Psoas muscle (tissue), 8 donors: ENCODE data around the gene EXD1. TPM values are rescaled to one million over a fixed set of nuclear protein-coding genes. Genes with fewer than 3 reads are reported as not detected.

Source experiments
- ATAC-seq, 4 donors: fragments of 200-7000 bp; cut with Tn5 transposase; one replicate each; pipeline ENCODE4 v1.9.1; 2020; ENCODE audit warnings: moderate library complexity in 3 of 4, mild to moderate bottlenecking in 2 of 4
- DNase-seq, 2 donors: peaks; one replicate each; pipeline ENCODE4 v3.0.0-alpha.2; 2020
- H3K27ac ChIP-seq: fragments of 200-600 bp; one replicate; pipeline ENCODE4 v1.8.0; 2022
- H3K27me3 ChIP-seq, 3 donors: fragments of 200-600 bp in 1 of 3; one replicate each; pipeline versions ENCODE4 v1.6.1 to v1.8.0; 2013 to 2022; ENCODE audit warnings: low read length in 2 of 3, mild to moderate bottlenecking in 2 of 3, moderate library complexity in 1 of 3; ENCODE audit not compliant: insufficient read depth in 3 of 3
- H3K36me3 ChIP-seq, 2 donors: fragments of 200-600 bp in 1 of 2; one replicate each; pipeline versions ENCODE4 v1.6.1 to v1.8.0; 2013 to 2022; ENCODE audit warnings: low read depth in 1 of 2, mild to moderate bottlenecking in 1 of 2, moderate library complexity in 1 of 2; ENCODE audit not compliant: insufficient read depth in 1 of 2
- H3K4me1 ChIP-seq: fragments of 200-600 bp; one replicate; pipeline ENCODE4 v1.8.0; 2022
- H3K4me3 ChIP-seq: fragments of 200-600 bp; one replicate; pipeline ENCODE4 v1.8.0; 2022; ENCODE audit warnings: mild to moderate bottlenecking
- H3K9me3 ChIP-seq: fragments of 200-600 bp; one replicate; pipeline ENCODE4 v1.8.0; 2022
- CTCF ChIP-seq: fragments of 200-600 bp; IDR thresholded peaks from one replicate; pipeline ENCODE4 v1.8.0; 2022; ENCODE audit warnings: antibody characterized with exemption
- WGBS, 3 donors: extraction: QIAGEN DNeasy Blood & Tissue Kit; methylation state at CpG; one replicate each; pipeline versions ENCODE4 v1.1.6 to v1.1.7; 2013; 5-methylcytosine and 5-hydroxymethylcytosine counted together
- intact Hi-C, 2 donors: fragments of 100-400 bp; cut with DNase I; formaldehyde crosslinking; loops; one replicate each; pipeline versions ENCODE4 v1.11.0 to v1.14.2; 2022
- polyA plus RNA-seq, 3 donors: library from polyadenylated mRNA; stranded (reverse); fragments of 200-250 nt; gene quantifications; one replicate each; pipeline ENCODE4 v1.2.3, GENCODE V29; 2013
- total RNA-seq, 4 donors: library from RNA; stranded (reverse); fragmentation: NEBNext Ultra II Directional in 2 of 4; extraction: Animal tissue kit (Norgen Biotek cat#: 25700) in 2 of 4; gene quantifications; one replicate each; pipeline versions ENCODE4 v1.2.1 to v1.2.4, GENCODE V29; 2021 to 2023
- donor health status: healthy with polysubstance abuse.
- donor health status: DM: no; HTN: no; CAD: no; lungs with moderate emphysema.
- donor health status: Bipolar disorder and iron deficiency.
- donor health status: healthy.
- donor health status: DM: yes; HTN: yes; CAD: no.
- donor health status: DM: no; HTN: no; CAD: no.
- donor health status: DM: no; HTN: no; CAD: no.
- donor health status: DM: yes; HTN: yes; CAD: no.

The EXD1 gene
- total and polyA plus RNA-seq, 7 donors: 0.43 TPM; not detected in 6

GRCh38 chr15:41154412-41154811 is 76.1 kb downstream of the EXD1 start:
- Histone ChIP-seq H3K27ac (no peak overlapping the region), H3K4me1 (no peaks in the 10 kb centered on the region), H3K27me3 (no peaks in the 10 kb centered on the region), H3K9me3 (no peaks in the 10 kb centered on the region), H3K4me3 (no peak overlapping the region), H3K36me3 (no peaks in the 10 kb centered on the region)
- TF ChIP-seq CTCF: no peak
- intact Hi-C loops: no loop called here
- 33 to 59% (median 54%) methylated on average over 2 of the region's 2 CpGs for WGBS, 3 donors
- DNase-seq (no peak), ATAC-seq (no peak)

DNA sequence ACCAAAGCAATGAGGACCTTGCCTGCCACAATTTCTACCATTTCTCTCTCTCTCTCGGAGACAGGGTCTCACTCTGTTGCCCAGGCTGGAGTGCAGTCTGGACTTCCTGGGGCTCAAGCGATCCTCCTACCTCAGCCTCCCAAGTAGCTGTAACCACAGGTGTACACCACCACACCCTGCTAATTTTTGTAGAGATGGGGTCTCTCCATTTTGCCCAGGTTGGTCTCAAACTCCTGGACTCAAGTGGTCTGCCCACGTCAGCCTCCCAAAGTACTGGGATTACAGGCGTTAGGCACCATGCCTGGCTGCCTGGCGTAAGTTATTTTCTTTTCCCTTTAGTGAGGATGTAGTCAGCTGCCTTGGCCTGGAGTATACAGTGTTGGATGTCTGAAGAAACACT is 76.8 kb downstream of the EXD1 start:
- intact Hi-C loops: no loop called here
- Histone ChIP-seq H3K9me3 (no peaks in the 10 kb centered on the region), H3K4me3 (no peak overlapping the region), H3K27me3 (no peaks in the 10 kb centered on the region), H3K27ac (no peak overlapping the region), H3K4me1 (no peaks in the 10 kb centered on the region), H3K36me3 (no peaks in the 10 kb centered on the region)
- ATAC-seq (no peak), DNase-seq (no peak)
- WGBS, 3 donors: 76 to 88% (median 87%) methylated on average over 5 of the region's 5 CpGs
- no peak for TF ChIP-seq CTCF

DNA sequence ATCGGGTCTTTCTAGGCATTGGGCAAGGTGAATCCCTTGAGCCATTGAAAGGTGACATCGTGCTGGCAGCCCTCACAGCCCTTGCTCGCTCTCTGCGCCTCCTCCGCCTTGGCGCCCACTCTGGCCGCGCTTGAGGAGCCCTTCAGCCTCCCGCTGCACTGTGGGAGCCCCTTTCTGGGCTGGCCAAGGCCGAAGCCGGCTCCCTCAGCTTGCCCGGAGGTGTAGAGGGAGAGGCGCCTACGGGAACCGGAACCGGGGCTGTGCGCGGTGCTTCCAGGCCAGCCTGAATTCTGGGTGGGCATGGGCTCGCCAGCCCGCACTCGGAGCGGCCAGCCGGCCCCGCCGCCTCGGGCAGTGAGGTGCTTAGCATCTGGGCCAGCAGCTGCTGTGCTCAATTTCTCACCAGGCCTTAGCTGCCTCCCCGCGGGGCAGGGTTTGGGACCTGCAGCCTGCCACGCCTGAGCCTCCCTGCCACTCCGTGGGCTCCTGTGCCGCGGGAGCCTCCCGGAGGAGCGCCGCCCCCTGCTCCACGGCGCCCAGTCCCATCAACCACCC is 79.0 kb downstream of the EXD1 start:
- 95 to 96% (median 95%) methylated on average over 37 of the region's 37 CpGs for WGBS, 3 donors
- ATAC-seq (no peak), DNase-seq (no peak)
- Histone ChIP-seq H3K9me3 (no peaks in the 10 kb centered on the region), H3K36me3 (no peaks in the 10 kb centered on the region), H3K4me3 (no peak overlapping the region), H3K27ac (no peak overlapping the region), H3K4me1 (no peaks in the 10 kb centered on the region), H3K27me3 (no peaks in the 10 kb centered on the region)
- intact Hi-C loops: no loop called here
- no peak for TF ChIP-seq CTCF

- Histone ChIP-seq H3K4me1 (no peaks in the 10 kb centered on the region), H3K27me3 (no peaks in the 10 kb centered on the region), H3K27ac (no peak overlapping the region), H3K36me3 (no peaks in the 10 kb centered on the region), H3K4me3 (no peak overlapping the region), H3K9me3 (no peaks in the 10 kb centered on the region)
- DNase-seq (no peak), ATAC-seq (no peak)
- intact Hi-C loops: no loop called here
- WGBS, 3 donors: 79 to 90% (median 81%) methylated on average over 4 of the region's 4 CpGs
- TF ChIP-seq CTCF: no peak
Measured at GRCh38 chr15:41150279-41150678, 80.3 kb downstream of the EXD1 start.

- no peaks in the 10 kb centered on the region for H3K9me3 ChIP-seq
- intact Hi-C loops: no loop called here
- no peak for DNase-seq
- no peak for ATAC-seq
- no peak overlapping the region for H3K4me3 ChIP-seq
- no peaks in the 10 kb centered on the region for H3K36me3 ChIP-seq
- WGBS, 3 donors: 66 to 71% (median 67%) methylated on average over 2 of the region's 2 CpGs
- H3K27ac ChIP-seq: no peak overlapping the region
- H3K4me1 ChIP-seq: no peaks in the 10 kb centered on the region
- no peak for TF ChIP-seq CTCF
- no peaks in the 10 kb centered on the region for H3K27me3 ChIP-seq
Measured at GRCh38 chr15:41148065-41148464, 82.5 kb downstream of the EXD1 start.
